Stimulated activated CD4-positive, alpha-beta T cell treated with anti-CD3 and anti-CD28 coated beads, Interleukin-4, amount 100 ng/mL, for 48 hours (primary cell): Measurements from ENCODE around the gene DPYSL4.
A peak's percentile ranks its signal among the peaks of the same experiment; 100 is the strongest.
"Not testable (repeated sequence)": the region's sequence is repeated elsewhere in the genome, so short reads cannot be mapped to it uniquely, and the experiment has no call there.

ENCODE experiments used
- DNase-seq, 2 donors: peaks; one replicate each; pipeline ENCODE4 v3.0.0-alpha.2; 2020; ENCODE audit warnings: low read depth in 2 of 2

The DPYSL4 gene

GRCh38 chr10:132149917-132150316 is 36.8 kb upstream of the DPYSL4 start:
- DNase-seq = no peak

GRCh38 chr10:132150777-132151176 is 36.0 kb upstream of the DPYSL4 start:
- no peak for DNase-seq

GRCh38 chr10:132151286-132151950 is 35.3 kb upstream of the DPYSL4 start:
- DNase-seq = no peak

- no peak for DNase-seq
Measured at GRCh38 chr10:132151951-132152505, 34.7 kb upstream of the DPYSL4 start.

- DNase-seq = no peak
Measured at GRCh38 chr10:132152896-132153580, 33.7 kb upstream of the DPYSL4 start.

- no peak for DNase-seq
Measured at GRCh38 chr10:132153616-132154217, 33.0 kb upstream of the DPYSL4 start.

- no peak for DNase-seq
Measured at GRCh38 chr10:132154440-132154839, 32.3 kb upstream of the DPYSL4 start.

- DNase-seq = no peak
Measured at GRCh38 chr10:132154931-132155330, 31.8 kb upstream of the DPYSL4 start.

- DNase-seq = no peak
Measured at GRCh38 chr10:132155723-132156381, 30.9 kb upstream of the DPYSL4 start.

- DNase-seq = no peak
Measured at GRCh38 chr10:132156382-132156781, 30.4 kb upstream of the DPYSL4 start.

- DNase-seq = no peak
Measured at GRCh38 chr10:132157101-132157500, 29.6 kb upstream of the DPYSL4 start.

GRCh38 chr10:132158122-132158741 is 28.5 kb upstream of the DPYSL4 start:
- DNase-seq = no peak

- DNase-seq = no peak
Measured at GRCh38 chr10:132158823-132159222, 27.9 kb upstream of the DPYSL4 start.

GRCh38 chr10:132159302-132160230 is 27.2 kb upstream of the DPYSL4 start:
- not testable (repeated sequence) for DNase-seq

- DNase-seq = not testable (repeated sequence)
Measured at GRCh38 chr10:132160231-132160630, 26.5 kb upstream of the DPYSL4 start.

- DNase-seq = not testable (repeated sequence)
Measured at GRCh38 chr10:132160834-132161622, 25.7 kb upstream of the DPYSL4 start.

- DNase-seq = no peak
Measured at GRCh38 chr10:132162021-132162531, 24.7 kb upstream of the DPYSL4 start.

- no peak for DNase-seq
Measured at GRCh38 chr10:132162590-132163277, 24.0 kb upstream of the DPYSL4 start.

GRCh38 chr10:132163278-132163765 is 23.4 kb upstream of the DPYSL4 start:
- DNase-seq = peak in 1 of 2 donors; percentile 69
